HFFc6 (cell line): ENCODE measurements around the gene CGREF1. TPM values are rescaled to one million over a fixed set of nuclear protein-coding genes. Genes with fewer than 3 reads are reported as not detected.

Experiments
- DNase-seq: peaks from one replicate; pipeline ENCODE4 v3.0.0-alpha.2; 2018
- H3K27ac Mint-ChIP-seq: 2 replicates; pipeline ENCODE4 v1.8.0; 2020; ENCODE audit warnings: mild to moderate bottlenecking, mixed read lengths
- H3K27me3 Mint-ChIP-seq: 2 replicates; pipeline ENCODE4 v1.8.0; 2021; ENCODE audit warnings: mild to moderate bottlenecking, moderate library complexity, mixed read lengths; ENCODE audit not compliant: insufficient read depth
- H3K36me3 Mint-ChIP-seq: 2 replicates; pipeline ENCODE4 v1.8.0; 2021; ENCODE audit warnings: low read depth, mixed read lengths
- H3K4me1 Mint-ChIP-seq: 2 replicates; pipeline ENCODE4 v1.8.0; 2020; ENCODE audit warnings: low read depth, mixed read lengths
- H3K4me3 Mint-ChIP-seq: 2 replicates; pipeline ENCODE4 v1.8.0; 2020; ENCODE audit warnings: mild to moderate bottlenecking, moderate library complexity, mixed read lengths
- H3K9me3 Mint-ChIP-seq: 2 replicates; pipeline ENCODE4 v1.8.0; 2020; ENCODE audit warnings: mild to moderate bottlenecking, mixed read lengths
- total RNA-seq, 6 experiments: library from RNA; stranded (reverse); fragmentation: NEBNext Ultra II Directional; extraction: Animal tissue kit (Norgen Biotek cat#: 25700); gene quantifications; 2 replicates in 1 of 6; 3 replicates in 5 of 6; pipeline ENCODE4 v1.2.3, GENCODE V29; 2021
- TF ChIP-seq, protein P1 (sequence below): fragments of 200-600 bp; sonication (generic); IDR thresholded peaks from 2 replicates; pipeline ENCODE4 v1.5.0; 2021; ENCODE audit warnings: antibody characterized with exemption, mild to moderate bottlenecking

CGREF1 gene
- total RNA-seq, 6 experiments from 2014 or later: 0.12 TPM; not detected in 5

DNA sequence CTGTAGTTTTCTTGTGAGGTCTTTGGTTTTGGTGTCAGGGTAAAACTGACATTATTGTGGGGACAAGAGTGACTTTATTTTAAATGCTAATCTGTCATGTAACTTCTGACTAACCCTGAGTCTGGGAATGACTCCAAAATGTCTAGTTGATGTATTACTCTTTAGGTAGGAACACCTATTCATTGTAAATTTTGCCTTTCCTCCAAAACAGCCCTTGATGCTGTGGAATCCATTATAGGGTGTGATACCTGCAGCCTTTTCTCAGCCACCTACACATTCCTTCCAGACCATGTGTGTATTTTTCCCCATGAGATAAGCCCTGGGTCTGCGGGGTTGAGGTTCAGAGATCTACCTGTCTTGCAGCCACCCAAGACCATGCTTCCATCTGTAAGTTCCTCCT is 24.4 kb upstream of the CGREF1 start:
- Mint-ChIP-seq H3K4me3 (no peak overlapping the region), H3K27me3 (peaks cover 40% of the 10 kb centered on the region), H3K4me1 (no peaks in the 10 kb centered on the region), H3K36me3 (no peaks in the 10 kb centered on the region), H3K27ac (no peak overlapping the region), H3K9me3 (no peaks in the 10 kb centered on the region; the same call in none of the 2 replicates)
- no peak for DNase-seq
- TF ChIP-seq, protein P1, sequence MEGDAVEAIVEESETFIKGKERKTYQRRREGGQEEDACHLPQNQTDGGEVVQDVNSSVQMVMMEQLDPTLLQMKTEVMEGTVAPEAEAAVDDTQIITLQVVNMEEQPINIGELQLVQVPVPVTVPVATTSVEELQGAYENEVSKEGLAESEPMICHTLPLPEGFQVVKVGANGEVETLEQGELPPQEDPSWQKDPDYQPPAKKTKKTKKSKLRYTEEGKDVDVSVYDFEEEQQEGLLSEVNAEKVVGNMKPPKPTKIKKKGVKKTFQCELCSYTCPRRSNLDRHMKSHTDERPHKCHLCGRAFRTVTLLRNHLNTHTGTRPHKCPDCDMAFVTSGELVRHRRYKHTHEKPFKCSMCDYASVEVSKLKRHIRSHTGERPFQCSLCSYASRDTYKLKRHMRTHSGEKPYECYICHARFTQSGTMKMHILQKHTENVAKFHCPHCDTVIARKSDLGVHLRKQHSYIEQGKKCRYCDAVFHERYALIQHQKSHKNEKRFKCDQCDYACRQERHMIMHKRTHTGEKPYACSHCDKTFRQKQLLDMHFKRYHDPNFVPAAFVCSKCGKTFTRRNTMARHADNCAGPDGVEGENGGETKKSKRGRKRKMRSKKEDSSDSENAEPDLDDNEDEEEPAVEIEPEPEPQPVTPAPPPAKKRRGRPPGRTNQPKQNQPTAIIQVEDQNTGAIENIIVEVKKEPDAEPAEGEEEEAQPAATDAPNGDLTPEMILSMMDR: no peak

DNA sequence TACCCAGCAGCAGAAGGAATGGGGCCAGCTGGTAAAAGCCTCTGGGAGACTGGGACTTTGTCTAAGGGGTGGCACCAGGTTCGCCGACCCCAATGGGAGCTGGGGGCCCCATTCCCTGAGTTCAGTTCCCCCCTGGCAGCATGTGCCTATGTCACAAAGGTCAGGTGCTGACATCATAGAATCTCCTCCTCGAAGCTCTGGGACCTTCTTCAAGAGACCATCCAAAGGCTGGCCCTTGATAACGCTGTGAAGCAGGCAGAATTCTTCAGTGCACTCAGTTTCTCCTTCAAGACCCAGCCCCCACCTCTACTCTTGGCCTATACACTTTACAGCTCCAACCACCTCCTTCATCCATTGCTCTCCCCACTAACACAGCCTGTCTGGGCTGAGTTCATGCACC is 20.4 kb upstream of the CGREF1 start, which contains the start of gene PRR30:
PRR30 (minus strand) TSS at position 101 of the 400 bp plus-strand sequence. CDS start 1,081 bp downstream, outside the sequence.
- Mint-ChIP-seq H3K4me3 (no peak within 1 kb of the TSS), H3K27me3 (peaks cover 21% of the 10 kb centered on the region), H3K4me1 (no peaks in the 10 kb centered on the region), H3K27ac (no peak within 1 kb of the TSS), H3K36me3 (no peaks in the 10 kb centered on the region), H3K9me3 (no peaks in the 10 kb centered on the region; the same call in none of the 2 replicates)
- TF ChIP-seq, protein P1: no peak
- no peak for DNase-seq

DNA sequence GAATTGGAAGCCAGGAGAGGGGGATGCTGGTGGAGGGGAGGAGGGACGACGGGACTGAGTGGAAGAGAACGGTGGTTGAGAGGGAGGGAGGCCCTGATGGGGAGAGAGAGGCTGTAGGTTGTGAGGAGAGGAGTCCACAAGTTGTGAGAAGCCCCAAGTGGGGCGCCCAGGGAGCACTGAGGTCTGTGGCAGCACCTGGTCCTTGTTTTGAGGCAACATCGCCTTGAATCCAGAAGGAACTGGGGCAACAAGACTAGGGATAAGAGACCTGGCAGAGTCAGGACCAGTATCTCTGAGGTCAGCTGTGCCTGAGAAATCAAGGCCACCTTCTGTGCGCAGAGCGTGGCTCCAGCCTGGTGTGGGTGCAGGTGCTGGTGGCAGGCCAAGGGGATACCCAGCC is 19.2 kb upstream of the CGREF1 start:
- Mint-ChIP-seq H3K4me1 (peaks cover 8% of the 10 kb centered on the region), H3K27me3 (peaks cover 16% of the 10 kb centered on the region), H3K4me3 (no peak overlapping the region), H3K27ac (no peak overlapping the region), H3K9me3 (no peaks in the 10 kb centered on the region; the same call in 1 of the 2 replicates), H3K36me3 (no peaks in the 10 kb centered on the region; the same call in 1 of the 2 replicates)
- TF ChIP-seq, protein P1: no peak
- no peak for DNase-seq

DNA sequence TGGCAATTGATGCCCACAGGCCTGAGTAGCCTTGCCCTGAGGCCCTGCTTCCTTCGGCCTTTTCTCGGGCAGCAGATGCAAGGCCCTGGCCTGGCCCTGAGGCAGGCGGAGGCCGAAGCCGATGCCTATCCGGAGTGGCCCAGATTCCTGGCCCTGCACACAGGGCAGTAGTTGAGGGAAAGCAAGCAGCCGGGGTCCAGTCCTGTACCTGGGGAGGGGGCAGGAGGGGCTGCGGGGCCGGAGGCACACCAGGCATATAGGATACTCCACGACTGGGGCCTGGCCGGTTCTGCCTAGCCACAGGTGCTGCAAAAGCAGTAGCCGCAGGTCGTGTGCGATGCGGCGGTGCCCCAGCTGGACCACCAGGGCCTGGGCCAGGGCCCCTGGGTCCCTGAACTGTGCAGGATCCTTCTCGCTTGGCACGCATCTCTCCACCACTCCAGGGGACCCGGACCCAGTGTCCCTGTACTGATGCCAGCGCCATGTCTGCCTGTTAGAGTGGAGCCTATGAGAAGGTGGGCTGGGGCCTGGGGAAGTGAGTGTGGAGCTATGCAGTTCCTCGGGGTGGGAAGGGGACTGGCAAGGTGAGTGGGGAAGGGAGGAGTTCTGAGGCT is 18.5 kb upstream of the CGREF1 start:
- Mint-ChIP-seq H3K9me3 (no peaks in the 10 kb centered on the region), H3K4me1 (peaks cover 13% of the 10 kb centered on the region), H3K27ac (no peak overlapping the region), H3K27me3 (peaks cover 11% of the 10 kb centered on the region), H3K4me3 (no peak overlapping the region), H3K36me3 (no peaks in the 10 kb centered on the region; the same call in 1 of the 2 replicates)
- DNase-seq: no peak
- TF ChIP-seq, protein P1: no peak

DNA sequence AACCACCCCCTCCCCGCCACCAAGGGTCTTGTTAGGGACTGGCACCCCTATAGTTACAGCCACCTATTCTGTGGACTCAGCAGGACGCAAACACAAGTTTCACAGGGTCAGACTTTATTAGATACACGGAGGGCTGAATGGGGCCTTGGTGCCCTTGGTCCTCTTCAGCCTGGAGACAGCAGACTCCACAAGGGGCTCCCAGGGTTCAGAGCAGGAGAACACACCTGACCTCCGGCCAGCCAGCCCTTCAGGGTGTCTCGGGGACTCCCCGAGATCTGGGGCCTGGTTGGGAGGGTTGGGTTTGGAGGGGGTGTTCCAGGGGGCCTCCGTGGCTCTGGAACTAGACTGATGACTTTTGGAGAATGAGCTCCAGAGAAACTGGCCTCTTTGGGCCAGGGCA is 17.8 kb upstream of the CGREF1 start:
- Mint-ChIP-seq H3K4me1 (peaks cover 13% of the 10 kb centered on the region), H3K36me3 (no peaks in the 10 kb centered on the region; the same call in 1 of the 2 replicates), H3K9me3 (no peaks in the 10 kb centered on the region), H3K27me3 (peaks cover 9% of the 10 kb centered on the region), H3K27ac (no peak overlapping the region), H3K4me3 (no peak overlapping the region)
- no peak for DNase-seq
- TF ChIP-seq, protein P1: no peak
